Caco-2 (cell line): Measurements from ENCODE around the gene SNU13. TPM values are rescaled to one million over a fixed set of nuclear protein-coding genes. Genes with fewer than 3 reads are reported as not detected.

Experiments used
- BruUV-seq: library from RNA; stranded (reverse); fragments of 400-500 nt; replicated peaks from 2 replicates; lab custom pipeline; 2021; lab: Mats Ljungman, UMichigan
- CTCF ChIA-PET: fragments of 300-600 bp; sonication (Branson Sonifier 250); formaldehyde crosslinking; loops from one replicate; lab custom pipeline; 2022; ENCODE audit warnings: antibody characterized with exemption; lab: Charles Lee
- POLR2A ChIA-PET: fragments of 300-600 bp; sonication (Branson Sonifier 250); formaldehyde crosslinking; loops from one replicate; lab custom pipeline; 2022; ENCODE audit warnings: antibody characterized with exemption; lab: Charles Lee
- DNase-seq, 2 experiments: peaks; one replicate each; pipeline versions ENCODE4 v3.0.0 to v3.0.0-alpha.2; 2020 to 2022
- H3K27me3 ChIP-seq: replicated peaks from 2 replicates; pipeline ENCODE4 v1.6.0; 2011; ENCODE audit warnings: low read length; ENCODE audit not compliant: control insufficient read depth, insufficient read depth
- H3K36me3 ChIP-seq: 2 replicates; pipeline ENCODE4 v1.5.1; 2011; ENCODE audit warnings: low read length; ENCODE audit not compliant: control insufficient read depth, insufficient read depth
- H3K4me1 ChIP-seq: fragments of 250-450 bp; sonication (Bioruptor Pico); 2 replicates; pipeline ENCODE4 v1.5.1; 2020; ENCODE audit warnings: mild to moderate bottlenecking
- H3K4me3 ChIP-seq: 2 replicates; pipeline ENCODE4 v1.5.1; 2011; ENCODE audit warnings: low read depth, mild to moderate bottlenecking, control low read depth, low read length
- H3K9me3 ChIP-seq: fragments of 250-450 bp; sonication (Bioruptor Pico); 2 replicates; pipeline ENCODE4 v1.5.1; 2020; ENCODE audit warnings: mild to moderate bottlenecking, moderate library complexity
- H3K27ac Mint-ChIP-seq: one replicate; pipeline ENCODE4 v1.8.0; 2022; ENCODE audit warnings: mixed read lengths; ENCODE audit not compliant: unreplicated experiment
- H3K27me3 Mint-ChIP-seq: one replicate; pipeline ENCODE4 v1.8.0; 2022; ENCODE audit warnings: mixed read lengths; ENCODE audit not compliant: insufficient read depth, unreplicated experiment
- H3K36me3 Mint-ChIP-seq: one replicate; pipeline ENCODE4 v1.8.0; 2022; ENCODE audit warnings: mild to moderate bottlenecking, mixed read lengths; ENCODE audit not compliant: insufficient read depth, unreplicated experiment
- H3K4me1 Mint-ChIP-seq: one replicate; pipeline ENCODE4 v1.8.0; 2022; ENCODE audit warnings: low read depth, mixed read lengths; ENCODE audit not compliant: unreplicated experiment
- H3K4me3 Mint-ChIP-seq: one replicate; pipeline ENCODE4 v1.8.0; 2022; ENCODE audit warnings: mild to moderate bottlenecking, moderate library complexity, mixed read lengths; ENCODE audit not compliant: unreplicated experiment
- H3K9me3 Mint-ChIP-seq: one replicate; pipeline ENCODE4 v1.8.0; 2022; ENCODE audit warnings: mixed read lengths; ENCODE audit not compliant: unreplicated experiment
- CTCF ChIP-seq, 2 experiments: fragments of 200-600 bp in 1 of 2; IDR thresholded peaks; 1 replicate in 1 of 2; 2 replicates in 1 of 2; pipeline versions ENCODE4 v1.5.1 to v1.8.0; 2011 to 2022; ENCODE audit warnings: antibody characterized with exemption in 1 of 2, control low read depth in 1 of 2, inconsistent platforms in 1 of 2, low read depth in 1 of 2, low read length in 1 of 2, mild to moderate bottlenecking in 1 of 2, moderate library complexity in 1 of 2; ENCODE audit not compliant: insufficient read depth in 1 of 2, severe bottlenecking in 1 of 2, unreplicated experiment in 1 of 2
- intact Hi-C: fragments of 100-400 bp; cut with micrococcal nuclease; formaldehyde crosslinking; loops from one replicate; pipeline ENCODE4 v1.10.0; 2022; ENCODE audit not compliant: unreplicated experiment
- total RNA-seq: library from RNA; stranded (reverse); gene quantifications from 2 replicates; pipeline ENCODE4 v1.2.3, GENCODE V29; 2022

SNU13 gene
- total RNA-seq, 1 experiment from 2014 or later = 172 TPM

GRCh38 chr22:41625577-41625976, 63.1 kb downstream of the SNU13 start:
- TF ChIP-seq CTCF (IDR thresholded peaks at IDR 0.05; ENCODE audit: insufficient read depth in 1 of 2, low read depth in 1 of 2, low read length in 1 of 2, severe bottlenecking in 1 of 2, unreplicated experiment in 1 of 2) = no peak
- Mint-ChIP-seq H3K27me3 (no peaks in the 10 kb centered on the region), H3K4me3 (no peak overlapping the region), H3K27ac (no peak overlapping the region), H3K36me3 (peaks cover 98% of the 10 kb centered on the region), H3K4me1 (no peaks in the 10 kb centered on the region), H3K9me3 (no peaks in the 10 kb centered on the region)
- ChIA-PET CTCF (no interaction called here), POLR2A (interaction anchor here (0.6 kb wide), 1 partner anchor 36 kb away, joined by 3 read pairs; the partner anchor contains the start of gene PMM1)
- DNase-seq = no peak
- peaks cover 3% of the 10 kb centered on the region; the same call in 1 of the 2 replicates for H3K4me1 ChIP-seq
- no peak overlapping the region for H3K4me3 ChIP-seq
- no peaks in the 10 kb centered on the region for H3K27me3 ChIP-seq
- intact Hi-C loops = no loop called here
- BruUV-seq = no TSS peak
- peaks cover 1% of the 10 kb centered on the region for H3K36me3 ChIP-seq
- H3K9me3 ChIP-seq = no peaks in the 10 kb centered on the region

Other genes starting within 250 kb of the SNU13 start
- 49.0 and 52.5 TPM in 2 replicates for gene TOB2, start 242.1 kb downstream of the SNU13 start, total RNA-seq
- 75.4 and 78.6 TPM in 2 replicates for gene PHF5A, start 220.2 kb downstream of the SNU13 start, total RNA-seq
- gene ACO2, start 219.8 kb downstream of the SNU13 start, total RNA-seq = 90.5 and 95.5 TPM in 2 replicates
- 42.2 and 45.4 TPM in 2 replicates for gene POLR3H, start 144.4 kb downstream of the SNU13 start, total RNA-seq
- gene CSDC2, start 127.9 kb downstream of the SNU13 start, total RNA-seq = 0.37 and 0.41 TPM in 2 replicates
- 27.8 and 29.6 TPM in 2 replicates for gene PMM1, start 99.0 kb downstream of the SNU13 start, total RNA-seq
- 38.2 and 38.9 TPM in 2 replicates for gene DESI1, start 67.8 kb downstream of the SNU13 start, total RNA-seq
- 413 and 414 TPM in 2 replicates for gene XRCC6, start 67.6 kb downstream of the SNU13 start, total RNA-seq
- gene MEI1, start 10.6 kb upstream of the SNU13 start, total RNA-seq = not detected in 2 replicates
- 24.3 and 24.8 TPM in 2 replicates for gene CCDC134, start 111.8 kb upstream of the SNU13 start, total RNA-seq
- 134 and 150 TPM in 2 replicates for gene SREBF2, start 144.2 kb upstream of the SNU13 start, total RNA-seq
- gene SHISA8, start 226.2 kb upstream of the SNU13 start, total RNA-seq = 1.4 and 2.2 TPM in 2 replicates
- 2.2 and 2.4 TPM in 2 replicates for gene TNFRSF13C, start 237.9 kb upstream of the SNU13 start, total RNA-seq